ENCODE data around the gene COPS6.

The COPS6 gene

GRCh38 chr7:100085515-100085914, 3.3 kb upstream of the COPS6 start:
- H3K4me3 ChIP-seq (ENCODE audit: low read depth, low read length), result no peak overlapping the region
- no peak for TF ChIP-seq CTCF (IDR thresholded peaks at IDR 0.05; ENCODE audit: low read depth, low read length, missing control alignments)
- in situ Hi-C loops (cut with HindIII; ENCODE audit: low sequenced_read_pairs), result no loop called here
- DNase-seq (ENCODE audit: low read depth), result no peak

GRCh38 chr7:100087055-100087750, 1.6 kb upstream of the COPS6 start:
- in situ Hi-C loops (cut with HindIII; ENCODE audit: low sequenced_read_pairs), result no loop called here
- DNase-seq (ENCODE audit: low read depth), result peak; percentile 88
- H3K4me3 ChIP-seq (ENCODE audit: low read depth, low read length), result no peak overlapping the region
- no peak for TF ChIP-seq CTCF (IDR thresholded peaks at IDR 0.05; ENCODE audit: low read depth, low read length, missing control alignments)

- peak overlapping the region; percentile 89 for H3K4me3 ChIP-seq (ENCODE audit: low read depth, low read length)
- in situ Hi-C loops (cut with HindIII; ENCODE audit: low sequenced_read_pairs), result no loop called here
- no peak for TF ChIP-seq CTCF (IDR thresholded peaks at IDR 0.05; ENCODE audit: low read depth, low read length, missing control alignments)
- DNase-seq (ENCODE audit: low read depth), result no peak
Measured at GRCh38 chr7:100088095-100088620, 611 bp upstream of the COPS6 start.

- TF ChIP-seq CTCF (IDR thresholded peaks at IDR 0.05; ENCODE audit: low read depth, low read length, missing control alignments), result no peak
- no peak for DNase-seq (ENCODE audit: low read depth)
- in situ Hi-C loops (cut with HindIII; ENCODE audit: low sequenced_read_pairs), result no loop called here
- peak overlapping the region; percentile 89 for H3K4me3 ChIP-seq (ENCODE audit: low read depth, low read length)
Measured at GRCh38 chr7:100089458-100090196, 858 bp downstream of the COPS6 start.

GRCh38 chr7:100090527-100091410, 2.0 kb downstream of the COPS6 start:
- H3K4me3 ChIP-seq (ENCODE audit: low read depth, low read length), result no peak overlapping the region
- DNase-seq (ENCODE audit: low read depth), result no peak
- TF ChIP-seq CTCF (IDR thresholded peaks at IDR 0.05; ENCODE audit: low read depth, low read length, missing control alignments), result no peak
- in situ Hi-C loops (cut with HindIII; ENCODE audit: low sequenced_read_pairs), result no loop called here
